Progenitor cell of endocrine pancreas (in vitro differentiated cells): ENCODE measurements around the gene SYT1. TPM values are rescaled to one million over a fixed set of nuclear protein-coding genes. Genes with fewer than 3 reads are reported as not detected.

ENCODE experiments used
- DNase-seq: peaks from one replicate; pipeline ENCODE4 v3.0.0; 2021; ENCODE audit warnings: low spot score; ENCODE audit not compliant: unreplicated experiment
- H3K27ac Mint-ChIP-seq: 2 replicates; pipeline ENCODE4 v1.8.0; 2021; ENCODE audit warnings: mild to moderate bottlenecking, moderate library complexity, mixed read lengths
- H3K27me3 Mint-ChIP-seq: 2 replicates; pipeline ENCODE4 v1.8.0; 2021; ENCODE audit warnings: mixed read lengths
- H3K36me3 Mint-ChIP-seq: 2 replicates; pipeline ENCODE4 v1.8.0; 2022; ENCODE audit warnings: mixed read lengths; ENCODE audit not compliant: insufficient read depth
- H3K4me1 Mint-ChIP-seq: 2 replicates; pipeline ENCODE4 v1.8.0; 2021; ENCODE audit warnings: low read depth, mixed read lengths
- H3K4me3 Mint-ChIP-seq: 2 replicates; pipeline ENCODE4 v1.8.0; 2021; ENCODE audit warnings: low read depth, mild to moderate bottlenecking, moderate library complexity, mixed read lengths
- H3K9me3 Mint-ChIP-seq: 2 replicates; pipeline ENCODE4 v1.8.0; 2021; ENCODE audit warnings: low read depth, mixed read lengths
- total RNA-seq: library from RNA; stranded (reverse); gene quantifications from 2 replicates; pipeline ENCODE4 v1.2.1, GENCODE V29; 2021
- TF ChIP-seq, protein P1 (sequence below): fragments of 200-600 bp; sonication (generic); IDR thresholded peaks from one replicate; pipeline ENCODE4 v1.5.0; 2021; ENCODE audit warnings: antibody characterized with exemption, mild to moderate bottlenecking; ENCODE audit not compliant: unreplicated experiment

SYT1 gene
- total RNA-seq, 1 donor from 2014 or later = 4.3 TPM

DNA sequence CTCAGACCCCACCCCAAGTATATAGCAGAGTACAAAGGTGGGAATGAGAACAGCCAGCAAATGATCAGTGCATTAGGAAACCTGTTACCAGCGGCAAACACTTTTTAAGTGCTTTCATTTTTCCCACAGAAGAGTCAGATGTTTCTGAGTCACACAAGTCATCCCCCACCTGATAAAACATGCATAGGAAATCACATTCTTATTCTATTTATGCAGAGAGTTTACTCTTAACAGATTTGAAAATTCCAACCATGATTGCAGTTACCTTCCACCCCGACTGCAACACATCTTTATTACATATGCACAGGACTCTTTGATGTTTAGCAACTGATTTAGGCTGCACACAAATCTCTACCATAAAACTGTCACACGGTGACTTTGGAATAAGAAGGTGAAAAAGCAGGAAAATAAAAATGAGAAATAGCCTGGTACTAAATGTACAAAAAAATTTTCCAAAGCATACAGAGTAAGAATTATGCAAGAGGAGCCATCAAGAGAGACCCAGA lies 589.8 kb downstream of the SYT1 start:
- Mint-ChIP-seq H3K36me3 (no peaks in the 10 kb centered on the region), H3K4me1 (peaks cover 6% of the 10 kb centered on the region), H3K27ac (no peak overlapping the region), H3K4me3 (no peak overlapping the region), H3K9me3 (no peaks in the 10 kb centered on the region), H3K27me3 (no peaks in the 10 kb centered on the region)
- no peak for DNase-seq
- TF ChIP-seq, protein P1, sequence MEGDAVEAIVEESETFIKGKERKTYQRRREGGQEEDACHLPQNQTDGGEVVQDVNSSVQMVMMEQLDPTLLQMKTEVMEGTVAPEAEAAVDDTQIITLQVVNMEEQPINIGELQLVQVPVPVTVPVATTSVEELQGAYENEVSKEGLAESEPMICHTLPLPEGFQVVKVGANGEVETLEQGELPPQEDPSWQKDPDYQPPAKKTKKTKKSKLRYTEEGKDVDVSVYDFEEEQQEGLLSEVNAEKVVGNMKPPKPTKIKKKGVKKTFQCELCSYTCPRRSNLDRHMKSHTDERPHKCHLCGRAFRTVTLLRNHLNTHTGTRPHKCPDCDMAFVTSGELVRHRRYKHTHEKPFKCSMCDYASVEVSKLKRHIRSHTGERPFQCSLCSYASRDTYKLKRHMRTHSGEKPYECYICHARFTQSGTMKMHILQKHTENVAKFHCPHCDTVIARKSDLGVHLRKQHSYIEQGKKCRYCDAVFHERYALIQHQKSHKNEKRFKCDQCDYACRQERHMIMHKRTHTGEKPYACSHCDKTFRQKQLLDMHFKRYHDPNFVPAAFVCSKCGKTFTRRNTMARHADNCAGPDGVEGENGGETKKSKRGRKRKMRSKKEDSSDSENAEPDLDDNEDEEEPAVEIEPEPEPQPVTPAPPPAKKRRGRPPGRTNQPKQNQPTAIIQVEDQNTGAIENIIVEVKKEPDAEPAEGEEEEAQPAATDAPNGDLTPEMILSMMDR = no peak

DNA sequence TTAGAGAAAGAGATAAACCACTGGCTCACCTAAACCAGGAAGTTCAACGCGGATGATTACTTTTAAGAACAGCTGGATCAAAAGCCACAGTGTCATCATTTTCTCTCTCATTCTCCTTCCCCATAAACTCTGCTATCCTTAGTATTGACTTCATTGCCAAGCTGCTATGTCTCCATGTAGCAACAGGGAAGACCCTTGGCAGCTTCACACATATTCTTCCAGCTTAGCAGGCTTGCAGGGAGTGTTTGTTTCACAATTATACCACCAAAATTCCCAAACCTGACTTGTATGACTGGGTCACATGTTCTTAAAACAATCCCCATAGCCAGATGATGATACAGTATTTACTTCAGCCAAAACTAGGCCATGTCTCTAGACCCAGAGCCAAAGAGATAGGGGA lies 590.7 kb downstream of the SYT1 start:
- TF ChIP-seq, protein P1 = no peak
- no peak overlapping the region for H3K4me3 Mint-ChIP-seq
- H3K27me3 Mint-ChIP-seq = no peaks in the 10 kb centered on the region
- peaks cover 6% of the 10 kb centered on the region for H3K4me1 Mint-ChIP-seq
- DNase-seq = no peak
- no peak overlapping the region for H3K27ac Mint-ChIP-seq
- peaks cover 1% of the 10 kb centered on the region for H3K36me3 Mint-ChIP-seq
- peaks cover 3% of the 10 kb centered on the region for H3K9me3 Mint-ChIP-seq

DNA sequence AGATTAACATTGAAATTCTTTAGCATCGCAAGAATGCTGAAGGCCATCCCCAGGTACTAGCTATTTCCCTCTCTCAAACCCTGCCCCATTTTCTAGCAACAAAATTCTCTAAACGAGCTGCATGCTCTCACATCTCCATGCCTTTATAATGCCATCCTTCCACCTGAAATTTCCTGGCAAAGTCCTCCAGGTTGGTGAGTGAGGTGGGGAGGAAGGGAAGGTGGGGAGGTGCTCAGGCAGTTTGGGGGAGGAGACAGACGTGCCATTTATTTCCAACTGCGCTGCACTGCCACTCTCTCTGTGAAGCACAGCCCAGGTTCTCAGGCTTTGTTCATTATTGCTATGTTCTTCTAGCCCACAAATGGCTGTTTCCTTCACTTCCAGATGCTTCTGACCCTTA lies 617.7 kb downstream of the SYT1 start:
- Mint-ChIP-seq H3K9me3 (peaks cover 7% of the 10 kb centered on the region), H3K36me3 (no peaks in the 10 kb centered on the region), H3K4me3 (no peak overlapping the region), H3K27me3 (no peaks in the 10 kb centered on the region), H3K4me1 (no peaks in the 10 kb centered on the region), H3K27ac (no peak overlapping the region)
- DNase-seq = no peak
- TF ChIP-seq, protein P1 = no peak

DNA sequence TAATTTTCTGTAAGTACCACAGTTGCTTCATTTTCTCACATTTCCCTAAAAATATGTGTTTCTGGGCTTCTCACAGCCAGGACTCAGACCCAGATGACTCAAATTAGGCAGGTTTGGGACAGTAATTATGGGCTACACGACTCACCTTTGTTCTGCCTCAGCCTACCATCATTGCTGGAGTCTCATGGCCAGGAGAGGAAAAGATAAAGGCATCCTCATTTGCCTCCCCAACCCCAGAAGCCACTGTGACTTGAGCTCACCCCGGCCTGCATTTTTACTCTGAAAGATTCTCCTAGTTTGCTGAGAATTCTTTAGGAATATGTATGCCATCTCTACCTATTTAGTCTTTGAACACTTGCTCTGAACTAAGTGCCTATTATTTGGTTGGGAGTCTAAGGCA lies 618.3 kb downstream of the SYT1 start:
- H3K36me3 Mint-ChIP-seq = no peaks in the 10 kb centered on the region
- no peaks in the 10 kb centered on the region for H3K27me3 Mint-ChIP-seq
- no peak overlapping the region for H3K4me3 Mint-ChIP-seq
- TF ChIP-seq, protein P1 = no peak
- H3K9me3 Mint-ChIP-seq = peaks cover 7% of the 10 kb centered on the region
- no peak overlapping the region for H3K27ac Mint-ChIP-seq
- DNase-seq = no peak
- no peaks in the 10 kb centered on the region for H3K4me1 Mint-ChIP-seq

DNA sequence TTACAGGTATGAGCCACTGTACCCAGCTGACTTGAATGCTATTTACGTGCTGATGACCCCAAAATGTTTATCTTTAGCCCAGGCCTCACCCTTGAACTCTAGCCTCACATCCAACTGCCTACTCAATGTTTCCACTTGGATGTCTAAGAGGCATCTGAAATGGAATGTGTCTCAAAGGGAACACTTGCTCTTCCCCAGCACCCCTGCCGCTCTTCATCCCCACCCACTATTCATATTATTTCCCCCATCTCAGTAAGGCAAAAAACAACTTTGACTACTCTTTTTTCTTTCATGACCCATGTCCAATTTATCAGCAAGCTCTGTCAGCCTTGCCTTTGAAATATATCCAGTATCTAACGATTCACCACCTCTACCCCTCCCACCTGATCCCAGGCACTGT lies 621.6 kb downstream of the SYT1 start:
- H3K27me3 Mint-ChIP-seq = no peaks in the 10 kb centered on the region
- H3K4me1 Mint-ChIP-seq = no peaks in the 10 kb centered on the region
- TF ChIP-seq, protein P1 = no peak
- no peaks in the 10 kb centered on the region for H3K36me3 Mint-ChIP-seq
- DNase-seq = no peak
- peaks cover 7% of the 10 kb centered on the region for H3K9me3 Mint-ChIP-seq
- H3K4me3 Mint-ChIP-seq = no peak overlapping the region
- H3K27ac Mint-ChIP-seq = no peak overlapping the region
